Left lobe of liver (tissue), 2 donors: ENCODE data around the gene NTRK1. TPM values are rescaled to one million over a fixed set of nuclear protein-coding genes. Genes with fewer than 3 reads are reported as not detected.

Experiments
- ATAC-seq: fragments of 200-7000 bp; cut with Tn5 transposase; one replicate; pipeline ENCODE4 v1.9.1; 2020; ENCODE audit warnings: mild to moderate bottlenecking, moderate library complexity
- DNase-seq: peaks from one replicate; pipeline ENCODE4 v3.0.0-alpha.2; 2020; ENCODE audit warnings: low spot score
- total RNA-seq: library from RNA; stranded (reverse); gene quantifications from one replicate; pipeline ENCODE4 v1.2.1, GENCODE V29; 2021
- donor health status: DM: no; HTN: no; CAD: no; lungs with moderate emphysema.
- donor health status: DM: no; HTN: yes; CAD: no.

The NTRK1 gene
- total RNA-seq, result not detected

- DNase-seq, result no peak
- ATAC-seq, result peak; percentile 14
Observed at GRCh38 chr1:156860628-156861423, at the start of gene NTRK1. Gene NTRK1 (plus strand): TSS chr1:156860865. CDS start chr1:156860935, 70 bp downstream.

- no peak for ATAC-seq
- no peak for DNase-seq
Observed at GRCh38 chr1:156811168-156811567, 49.5 kb upstream of the NTRK1 start.

- ATAC-seq (no peak), DNase-seq (no peak)
Observed at GRCh38 chr1:156812293-156812990, 48.2 kb upstream of the NTRK1 start.

- no peak for ATAC-seq
- DNase-seq, result no peak
Observed at GRCh38 chr1:156813298-156813697, 47.4 kb upstream of the NTRK1 start.

DNA sequence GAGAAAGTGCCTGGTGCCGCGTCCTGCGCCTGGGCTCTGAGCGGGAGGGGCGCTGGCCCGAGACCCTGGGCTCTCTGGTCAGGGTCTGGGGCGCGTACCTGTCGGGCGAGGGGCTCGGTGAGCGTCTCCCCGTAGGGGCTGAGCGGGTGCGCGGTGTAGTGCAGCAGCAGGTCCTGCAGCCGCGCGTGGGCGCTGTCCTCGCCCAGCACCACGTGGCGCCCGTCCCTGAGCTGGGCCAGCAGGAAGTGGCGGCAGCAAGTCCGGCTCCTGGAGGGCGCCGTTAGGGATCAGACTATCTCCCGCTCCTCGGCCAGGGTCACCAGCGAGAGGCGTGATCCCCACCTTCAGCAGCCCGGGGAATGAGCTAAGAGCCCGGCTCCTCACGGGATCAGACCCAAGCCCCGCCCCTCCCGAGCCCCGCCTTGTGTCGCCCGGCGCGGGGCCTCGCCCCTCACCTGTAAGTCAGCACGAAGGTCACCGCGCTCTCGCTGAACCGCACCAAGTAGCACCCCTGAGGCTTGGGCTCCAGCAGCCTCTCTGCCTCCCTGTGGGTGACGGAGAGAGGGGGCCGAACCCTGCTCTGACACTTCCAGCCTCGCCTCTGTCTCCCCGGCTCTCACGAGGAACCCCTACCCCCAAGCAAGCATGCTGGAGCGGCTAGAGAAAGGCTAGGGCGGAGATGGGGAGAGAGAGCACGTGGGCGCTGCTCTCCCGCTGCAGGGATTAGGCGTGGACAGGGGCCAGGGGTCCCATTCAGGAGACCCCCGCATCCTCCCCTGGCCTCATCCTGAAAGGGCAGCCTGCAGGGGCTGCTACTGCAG is 46.7 kb upstream of the NTRK1 start:
- peak; percentile 51 for DNase-seq
- ATAC-seq, result peak; percentile 75

GRCh38 chr1:156814571-156815260 is 45.9 kb upstream of the NTRK1 start:
- no peak for ATAC-seq

DNA sequence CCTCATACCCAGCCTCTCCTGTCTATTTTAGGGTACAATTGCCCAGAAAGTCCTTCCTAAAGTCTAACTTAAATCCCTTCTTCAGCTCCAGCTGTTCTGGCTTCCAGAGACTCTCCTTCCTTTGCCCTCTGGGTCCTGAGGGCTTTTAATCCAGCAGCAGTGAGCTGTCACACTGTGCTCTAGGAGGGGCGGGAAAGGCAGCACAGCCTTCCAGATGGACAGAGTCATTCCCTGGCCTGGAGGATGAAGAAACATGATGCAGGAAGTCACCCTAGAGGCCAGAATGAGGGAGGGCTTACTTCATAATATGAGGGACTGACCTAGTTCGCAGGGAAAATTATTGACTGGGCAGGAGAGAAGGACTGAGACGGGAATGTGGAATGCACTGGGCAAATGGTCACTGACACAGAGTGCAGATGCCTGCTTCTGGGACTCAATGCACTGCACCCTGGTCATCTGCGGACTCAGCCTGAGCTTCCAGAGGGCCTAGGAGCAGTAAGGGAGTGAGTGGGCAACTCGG is 45.3 kb upstream of the NTRK1 start:
- ATAC-seq (peak; percentile 42), DNase-seq (no peak)

More at GRCh38 chr1:156814571-156815260, 45.9 kb upstream of the NTRK1 start:
- DNase-seq, result no peak

GRCh38 chr1:156815961-156816422 is 44.7 kb upstream of the NTRK1 start:
- ATAC-seq (no peak), DNase-seq (no peak)

DNA sequence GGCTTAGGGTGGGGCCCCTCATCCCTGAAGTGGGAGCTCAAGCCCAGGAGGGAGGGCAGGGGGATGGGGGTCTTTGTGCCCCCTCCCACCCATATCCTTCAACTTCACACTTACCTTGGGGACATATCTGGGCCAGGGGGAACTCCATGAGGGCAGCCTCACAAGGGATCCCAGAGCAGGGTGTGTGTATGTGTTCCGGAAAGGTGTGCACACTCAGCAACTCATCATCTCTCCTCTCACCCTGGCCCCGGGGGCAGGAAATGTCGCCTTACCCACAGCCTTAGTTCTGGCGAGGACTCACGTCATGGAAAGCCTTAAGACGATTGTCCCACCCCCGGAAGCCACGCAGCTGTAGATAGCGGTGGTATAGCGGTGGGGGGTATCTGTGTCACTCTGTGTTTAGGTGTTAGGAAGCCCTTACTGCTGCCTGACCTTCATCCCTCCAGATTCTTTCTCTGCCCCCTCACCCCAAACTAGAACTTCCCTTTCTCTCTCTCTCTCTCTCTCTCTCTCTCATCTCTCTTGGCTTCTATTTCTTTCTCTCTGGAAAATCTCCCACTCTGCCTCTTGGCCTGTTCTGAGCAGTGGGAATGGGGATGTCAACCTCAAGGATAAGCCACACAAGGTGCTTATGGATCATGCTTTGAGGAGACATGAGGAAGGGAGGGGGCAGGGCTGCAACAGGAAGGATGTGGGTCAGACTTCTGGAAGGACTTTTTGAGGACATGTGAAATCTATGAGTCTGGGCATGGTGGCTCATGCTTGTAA is 43.9 kb upstream of the NTRK1 start, which contains the start of gene SH2D2A:
Gene SH2D2A (minus strand): TSS at position 288 of the 768 bp plus-strand sequence. CDS start 140 bp downstream, at position 148.
- DNase-seq (peak; percentile 55), ATAC-seq (peak; percentile 49)

DNA sequence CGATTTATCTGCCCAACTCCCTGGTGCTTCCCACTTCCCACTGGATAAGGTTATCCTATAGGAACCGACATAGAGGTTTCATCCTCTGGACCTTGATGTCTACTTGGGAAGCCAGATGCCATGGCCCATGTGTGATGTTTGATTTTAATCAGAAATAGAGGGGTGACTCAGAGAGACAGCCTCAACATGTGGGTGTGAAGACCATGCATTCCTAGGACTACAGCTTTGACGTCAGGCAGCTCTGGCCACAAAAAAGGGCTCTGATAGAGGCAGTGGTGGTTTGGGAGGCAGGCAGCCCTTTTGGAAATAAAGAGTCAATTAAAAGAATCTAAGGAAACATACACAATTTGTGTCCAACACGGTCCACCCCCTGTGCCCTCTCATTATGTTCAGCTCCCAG is 38.9 kb upstream of the NTRK1 start:
- ATAC-seq (no peak), DNase-seq (no peak)

GRCh38 chr1:156822680-156823079 is 38.0 kb upstream of the NTRK1 start:
- ATAC-seq, result no peak
- no peak for DNase-seq

DNA sequence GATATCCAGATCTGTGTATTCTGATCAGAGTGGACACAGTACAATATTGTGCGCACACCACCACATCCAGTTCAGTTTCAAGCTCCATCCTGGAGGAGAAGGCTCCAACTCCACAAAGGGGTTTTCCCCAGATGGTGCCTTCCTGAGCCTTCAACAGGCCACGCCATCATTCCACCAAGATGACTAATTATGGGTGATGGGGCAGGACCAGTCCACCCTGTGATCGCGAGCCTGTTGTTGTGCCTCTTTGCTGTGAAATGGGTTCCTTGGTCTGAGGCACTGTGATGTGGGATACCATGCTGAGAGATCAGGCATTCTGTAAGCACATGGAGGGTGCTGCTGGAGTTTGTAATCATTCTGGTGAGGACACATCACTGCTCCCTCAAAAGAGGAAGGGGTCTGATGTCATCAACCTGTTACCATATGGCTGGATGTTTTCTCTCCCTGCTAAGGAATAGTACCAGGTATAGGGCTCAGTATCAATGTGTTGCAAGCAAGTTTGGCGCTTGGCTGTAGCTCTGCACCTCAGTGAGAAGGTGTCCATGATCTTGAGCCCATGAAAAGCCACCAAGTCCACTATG is 37.4 kb upstream of the NTRK1 start:
- ATAC-seq (no peak), DNase-seq (no peak)

DNA sequence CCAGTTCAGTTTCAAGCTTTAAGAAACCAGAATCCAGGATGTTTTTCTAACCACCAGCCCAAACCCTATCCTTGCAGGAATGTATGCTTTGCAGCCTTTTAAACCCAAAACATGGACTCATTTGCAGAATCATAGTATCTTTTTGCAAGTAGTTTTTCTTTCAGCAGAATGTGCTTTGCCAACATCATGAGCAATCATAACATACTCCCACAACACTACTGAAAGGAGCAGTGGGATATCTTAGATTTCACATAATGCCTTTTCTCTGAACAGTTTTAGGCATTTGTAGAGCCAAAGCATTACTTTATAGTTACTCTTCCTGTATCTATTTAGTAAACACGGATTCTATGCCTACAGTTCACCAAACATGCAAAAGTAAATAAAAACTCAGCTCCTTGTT is 34.0 kb upstream of the NTRK1 start:
- no peak for ATAC-seq
- no peak for DNase-seq

DNA sequence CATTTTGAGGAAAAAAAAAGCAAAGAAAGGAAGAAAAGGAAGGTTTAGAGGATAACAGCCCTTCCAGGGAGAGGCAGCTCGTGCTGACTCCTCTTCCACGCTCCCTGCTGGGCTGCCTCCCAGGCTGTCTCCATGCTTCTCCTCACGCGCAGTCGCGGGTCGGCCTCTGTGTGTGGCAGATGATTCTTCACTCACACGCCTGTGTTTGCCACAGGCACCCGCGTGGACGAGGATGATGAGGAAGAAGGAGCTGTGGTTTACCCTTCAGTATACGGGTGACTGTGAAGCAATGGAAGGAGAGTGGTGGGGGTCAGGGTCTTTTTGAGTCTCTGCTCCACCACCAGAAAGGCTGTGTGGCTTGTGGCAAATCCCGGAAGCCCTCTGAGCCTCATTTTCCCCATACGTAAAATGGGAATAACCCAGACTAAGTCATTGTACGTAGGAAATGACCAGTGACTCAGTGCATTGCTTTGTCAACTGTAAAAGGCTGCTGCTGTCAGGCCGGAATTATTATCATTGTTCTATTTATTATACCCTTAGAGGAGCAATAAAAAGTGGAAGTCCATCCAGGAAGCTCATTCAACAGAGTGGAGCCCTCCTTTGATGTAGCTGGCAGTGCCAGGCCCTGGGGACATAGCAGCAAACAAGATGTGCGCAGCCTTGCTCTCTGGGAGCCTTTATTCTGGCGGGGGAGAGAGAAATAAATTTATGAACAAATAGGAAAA is 32.1 kb upstream of the NTRK1 start:
- ATAC-seq (no peak), DNase-seq (no peak)

DNA sequence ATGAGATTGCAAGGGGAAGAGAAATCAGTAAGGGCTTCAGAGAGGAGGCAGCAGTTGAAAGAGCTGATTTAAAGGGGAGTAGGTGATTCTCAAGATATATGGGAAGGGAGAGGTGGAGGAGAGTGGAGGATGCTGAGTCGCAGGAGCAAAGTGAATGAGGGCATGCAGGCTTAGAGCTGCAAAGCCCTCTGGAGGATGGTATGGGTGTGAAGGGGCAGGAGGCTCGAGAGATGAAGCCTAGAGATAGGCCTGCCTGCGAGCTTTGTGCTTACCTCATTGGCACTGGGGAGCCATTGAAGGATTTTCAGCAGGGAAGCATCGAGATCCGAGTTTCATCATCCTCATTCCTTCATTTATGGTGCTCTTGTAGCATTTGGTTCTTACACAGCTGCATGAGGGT is 28.2 kb upstream of the NTRK1 start:
- no peak for DNase-seq
- ATAC-seq, result no peak

GRCh38 chr1:156833603-156834002 is 27.1 kb upstream of the NTRK1 start:
- DNase-seq (no peak), ATAC-seq (no peak)

GRCh38 chr1:156834322-156834721 is 26.3 kb upstream of the NTRK1 start:
- DNase-seq, result no peak
- ATAC-seq, result no peak

DNA sequence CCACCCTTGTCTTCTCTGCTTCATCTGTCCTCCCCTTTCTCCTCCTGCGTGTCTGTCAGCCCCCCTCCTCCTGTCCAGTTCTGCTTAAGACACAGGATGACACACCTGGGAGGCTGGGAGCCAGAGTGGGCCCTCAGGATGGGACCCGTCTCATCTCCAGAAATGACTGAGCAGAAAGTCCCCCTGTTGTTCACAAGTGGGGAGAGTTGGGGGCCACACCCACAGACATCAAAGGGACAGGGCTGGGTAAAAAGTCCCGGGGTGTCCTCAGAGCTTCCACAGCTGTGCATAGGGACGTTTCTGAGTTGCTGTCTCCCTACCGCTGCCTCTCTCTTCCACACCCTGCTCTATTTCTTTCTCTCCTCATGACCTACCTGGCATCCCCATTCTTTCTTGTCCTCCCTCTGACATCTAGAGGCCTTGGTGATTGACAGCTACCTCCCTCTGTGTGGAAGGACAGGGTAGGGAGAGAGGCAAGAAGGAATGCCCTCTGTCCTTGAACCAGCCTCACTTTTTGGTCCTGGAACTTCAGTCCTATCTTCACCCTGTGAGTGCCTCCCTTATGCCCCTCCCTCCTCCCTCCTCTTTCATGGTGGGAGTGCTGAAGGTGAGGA is 24.5 kb upstream of the NTRK1 start:
- ATAC-seq (no peak), DNase-seq (no peak)
